Activated T-helper 1 cell treated with anti-CD3 and anti-CD28 coated beads, Interleukin-2, amount 50 U/mL, for 16 hours (primary cell): Measurements from ENCODE around the gene GPAM.
A peak's percentile ranks its signal among the peaks of the same experiment; 100 is the strongest.

Experiments
- DNase-seq, 2 donors: peaks; one replicate each; pipeline ENCODE4 v3.0.0-alpha.2; 2020; ENCODE audit warnings: low read depth in 1 of 2, low spot score in 1 of 2

The GPAM gene

DNA sequence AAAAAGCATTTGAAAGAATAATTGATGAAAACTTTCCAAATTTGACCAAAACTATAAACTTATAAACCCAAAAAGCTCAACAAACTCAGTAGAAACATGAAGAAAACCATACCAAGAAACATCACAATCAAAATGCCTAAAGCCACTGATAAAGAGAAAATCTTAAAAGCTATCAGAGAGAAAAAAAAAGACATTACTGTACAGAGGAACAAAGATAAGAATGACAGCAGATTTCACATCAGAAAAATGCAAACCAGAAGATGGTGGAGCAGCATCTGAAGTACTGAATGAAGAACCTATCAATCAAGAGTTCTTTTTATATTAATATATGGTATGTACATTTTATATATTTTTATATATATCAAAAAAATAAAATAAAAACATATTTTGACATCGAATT is 2.4 kb upstream of the GPAM start:
- no peak for DNase-seq

DNA sequence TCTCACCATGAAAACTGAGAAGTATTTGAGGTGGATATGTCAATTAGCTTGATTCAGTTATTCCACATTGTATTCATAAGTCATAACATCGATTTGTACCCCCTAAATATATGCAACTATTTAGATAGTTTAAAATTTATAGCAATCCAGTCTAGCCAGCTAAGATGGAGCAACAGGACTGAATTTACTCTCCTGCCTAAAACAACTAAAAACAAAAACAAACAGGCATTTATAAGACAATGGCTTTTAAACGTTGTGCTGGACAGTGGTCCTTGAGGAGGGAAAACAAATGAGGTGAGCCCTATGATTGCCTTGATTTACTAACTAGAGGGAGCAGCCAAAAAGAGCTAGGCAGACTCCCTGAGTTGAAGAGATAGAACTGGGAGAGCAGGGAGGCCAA is 814 bp upstream of the GPAM start:
- no peak for DNase-seq

GRCh38 chr10:112184052-112184371 is 447 bp upstream of the GPAM start:
- no peak for DNase-seq

DNA sequence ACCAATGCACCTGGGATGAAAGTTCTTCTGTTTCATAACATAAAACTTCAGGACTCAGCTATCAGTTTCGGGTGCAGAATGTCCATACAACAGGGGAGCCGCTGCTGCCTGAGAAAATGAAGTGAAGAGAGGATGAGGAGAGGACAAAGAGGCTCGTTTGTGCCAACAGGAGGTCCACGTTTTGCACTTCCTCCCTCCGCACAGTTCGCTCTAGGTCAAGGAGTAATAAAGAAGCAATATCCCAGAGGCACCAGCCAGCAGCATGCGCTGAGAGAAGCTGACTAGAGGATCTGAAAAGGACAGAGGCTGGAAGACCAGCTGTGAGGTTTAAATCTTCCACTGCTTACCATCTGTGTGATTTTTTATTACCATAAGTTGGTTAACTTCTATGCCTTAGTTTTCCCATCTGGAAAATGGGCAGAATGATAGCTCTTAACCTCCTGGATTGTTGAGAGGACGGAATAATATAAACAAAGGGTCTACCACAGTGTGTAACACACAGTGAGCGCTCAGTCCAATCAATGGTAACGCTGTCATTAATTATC is 709 bp downstream of the GPAM start:
- DNase-seq: no peak

DNA sequence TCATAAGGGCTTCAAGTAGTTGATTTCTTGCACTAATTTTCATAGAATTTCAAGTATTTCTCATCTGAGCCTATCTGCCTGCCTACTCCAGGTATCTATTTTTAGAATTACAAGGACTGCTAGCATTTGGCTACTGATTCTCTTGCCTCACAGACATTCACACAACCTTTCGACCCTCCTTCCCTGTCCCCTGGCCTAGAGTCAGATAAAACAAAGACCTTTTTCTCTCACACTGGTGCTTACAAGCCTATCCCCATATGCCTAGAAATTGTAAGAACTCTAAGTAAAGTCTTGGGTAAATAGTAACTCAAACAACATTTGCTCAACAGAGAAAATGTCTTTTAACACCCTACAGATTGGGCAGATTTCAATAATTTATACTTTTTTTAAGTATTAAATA is 6.3 kb downstream of the GPAM start:
- no peak for DNase-seq

GRCh38 chr10:112176543-112176942 is 7.0 kb downstream of the GPAM start:
- DNase-seq: no peak

- DNase-seq: no peak
Measured at GRCh38 chr10:112175409-112175808, 8.2 kb downstream of the GPAM start.

DNA sequence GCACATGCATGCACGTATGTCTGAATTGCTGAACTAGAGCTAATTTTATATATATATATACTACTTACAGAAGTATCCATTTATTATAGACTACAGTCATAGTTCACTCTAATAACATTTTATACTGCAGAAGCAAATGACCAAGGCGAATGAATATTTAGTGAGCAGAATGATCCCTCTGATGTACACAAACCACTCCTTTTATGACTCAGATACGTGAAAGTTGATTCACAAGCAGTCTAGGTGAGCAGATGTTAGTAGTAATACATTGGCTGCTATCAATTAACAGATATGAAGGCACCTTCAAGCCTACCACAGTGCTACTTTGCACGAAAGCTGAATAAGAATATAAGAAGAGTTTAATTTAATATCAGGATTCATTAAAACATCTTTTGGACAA is 10.4 kb downstream of the GPAM start:
- no peak for DNase-seq

- DNase-seq: no peak
Measured at GRCh38 chr10:112168733-112169132, 14.8 kb downstream of the GPAM start.

- DNase-seq: no peak
Measured at GRCh38 chr10:112166800-112167199, 16.8 kb downstream of the GPAM start.

DNA sequence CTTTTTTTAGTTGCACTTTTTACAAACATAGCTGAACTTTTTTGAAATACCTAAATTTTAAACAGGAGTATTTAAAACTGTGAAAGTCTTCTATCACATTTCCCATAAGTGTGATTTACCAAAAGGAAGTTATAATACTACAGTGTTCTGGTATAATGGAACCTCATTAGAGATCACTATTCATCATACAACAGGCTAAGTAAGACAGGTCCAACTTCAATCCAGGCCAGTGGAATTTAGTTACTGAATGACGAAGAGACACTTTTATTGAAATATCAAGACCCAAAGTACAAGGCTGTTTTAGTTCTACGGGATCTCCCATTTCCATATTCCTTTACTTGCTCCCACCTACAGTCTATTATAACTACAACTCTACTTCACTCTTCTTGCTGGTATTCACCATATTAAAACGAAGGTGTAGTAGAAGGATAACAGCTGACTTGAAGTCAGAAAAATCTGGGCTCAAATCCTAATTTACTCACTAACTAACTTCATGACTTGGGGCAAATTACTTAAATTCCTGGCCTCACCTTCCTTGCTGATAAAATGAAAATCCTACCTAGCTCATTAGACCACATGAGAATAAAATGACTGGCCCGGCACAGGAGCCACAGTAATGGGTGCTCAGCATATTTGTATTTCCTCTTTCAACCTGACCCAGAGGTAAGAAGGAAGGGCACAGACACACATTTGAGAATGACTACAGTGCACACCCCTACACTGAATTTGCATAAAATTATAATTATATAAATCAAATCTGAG is 21.6 kb downstream of the GPAM start:
- no peak for DNase-seq

GRCh38 chr10:112160834-112161233 is 22.7 kb downstream of the GPAM start:
- DNase-seq: no peak

GRCh38 chr10:112159469-112159868 is 24.1 kb downstream of the GPAM start:
- no peak for DNase-seq

DNA sequence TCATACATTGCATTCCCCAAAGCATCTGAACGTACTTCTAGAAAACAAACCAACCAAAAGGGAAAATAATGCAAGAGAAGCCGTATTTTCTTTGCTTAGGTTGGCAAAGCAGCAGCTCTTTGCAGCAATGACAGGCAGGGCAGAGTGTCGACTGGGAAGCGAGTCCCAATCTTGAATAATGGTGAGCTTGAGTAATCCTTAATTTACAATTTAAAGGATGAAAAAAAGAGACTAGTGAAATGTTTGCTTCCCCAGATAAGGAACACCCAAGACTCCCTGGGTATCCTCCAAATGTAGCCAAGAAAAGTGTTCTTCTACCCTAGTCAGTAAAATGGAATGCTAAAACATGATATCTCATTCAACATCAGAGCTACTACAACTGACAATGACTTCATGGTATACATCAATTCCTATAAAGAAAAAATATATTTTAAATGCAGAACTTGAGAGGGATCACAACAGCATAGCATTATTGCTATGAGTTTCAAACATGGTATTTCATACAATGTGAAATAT is 32.0 kb downstream of the GPAM start:
- no peak for DNase-seq

DNA sequence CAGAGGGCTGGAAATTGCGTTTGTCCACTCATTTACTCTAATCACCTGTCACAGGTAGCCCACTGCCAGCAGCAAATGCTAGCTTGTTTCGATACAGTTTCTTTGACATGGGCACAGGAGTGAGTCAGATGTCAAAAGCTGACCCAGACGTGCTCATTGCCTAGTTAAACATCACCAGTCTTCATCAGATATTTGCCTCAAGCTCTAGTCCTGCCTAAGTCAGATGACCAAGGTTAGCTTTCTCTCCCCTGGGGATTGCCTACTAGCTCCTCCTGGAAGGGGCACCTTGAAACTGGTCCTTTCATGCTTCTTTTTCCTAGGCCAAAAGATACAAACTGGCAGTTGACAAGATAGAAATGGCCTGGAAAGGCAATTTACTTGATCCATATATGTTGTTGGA is 35.2 kb downstream of the GPAM start:
- no peak for DNase-seq

GRCh38 chr10:112146799-112147198 is 36.8 kb downstream of the GPAM start:
- no peak for DNase-seq

GRCh38 chr10:112145263-112145662 is 38.3 kb downstream of the GPAM start:
- DNase-seq: no peak

GRCh38 chr10:112143420-112143819 is 40.1 kb downstream of the GPAM start:
- DNase-seq: no peak

GRCh38 chr10:112141292-112141691 is 42.3 kb downstream of the GPAM start:
- DNase-seq: no peak

DNA sequence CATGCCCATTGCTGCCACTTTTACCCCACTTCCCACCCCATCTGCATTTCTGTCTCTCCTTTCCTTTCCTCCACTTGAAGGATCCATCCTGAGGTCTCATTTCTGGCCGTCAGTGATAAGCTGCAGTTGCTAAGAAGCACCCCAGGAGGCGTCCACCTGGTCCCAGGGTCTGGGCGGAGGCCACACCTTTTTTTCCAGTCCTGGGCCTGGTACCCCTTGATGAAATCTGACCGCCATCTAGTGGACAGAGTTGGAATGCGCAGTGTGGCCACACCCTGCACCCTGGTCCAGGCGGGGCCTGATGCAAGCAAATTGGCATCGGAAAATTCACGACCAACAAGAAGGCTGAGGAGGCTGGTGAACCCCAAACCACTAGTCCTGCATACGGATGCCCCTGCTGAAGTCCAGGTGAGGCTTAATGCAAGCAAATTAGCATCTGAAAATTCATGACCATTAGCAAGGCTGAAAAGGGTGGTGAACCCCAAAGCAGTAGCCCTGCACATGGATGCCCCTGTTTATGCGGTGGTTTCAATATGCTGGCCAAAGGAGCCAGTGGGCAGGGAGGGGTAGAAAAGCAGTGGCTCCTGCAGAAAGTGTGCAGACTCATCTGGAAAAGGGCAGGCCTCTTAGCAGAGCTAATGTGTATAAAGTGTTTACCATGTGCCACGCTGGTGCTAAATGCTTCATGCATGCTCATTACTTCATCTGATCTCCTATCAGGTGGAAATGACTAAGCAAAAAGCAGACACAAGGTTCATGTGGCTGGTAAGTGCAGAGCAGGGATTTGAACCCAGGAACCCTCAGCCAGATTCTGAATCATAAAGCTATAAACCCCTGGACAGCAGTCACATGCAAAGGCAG is 43.2 kb downstream of the GPAM start:
- DNase-seq: peak; percentile 29 to 44

DNA sequence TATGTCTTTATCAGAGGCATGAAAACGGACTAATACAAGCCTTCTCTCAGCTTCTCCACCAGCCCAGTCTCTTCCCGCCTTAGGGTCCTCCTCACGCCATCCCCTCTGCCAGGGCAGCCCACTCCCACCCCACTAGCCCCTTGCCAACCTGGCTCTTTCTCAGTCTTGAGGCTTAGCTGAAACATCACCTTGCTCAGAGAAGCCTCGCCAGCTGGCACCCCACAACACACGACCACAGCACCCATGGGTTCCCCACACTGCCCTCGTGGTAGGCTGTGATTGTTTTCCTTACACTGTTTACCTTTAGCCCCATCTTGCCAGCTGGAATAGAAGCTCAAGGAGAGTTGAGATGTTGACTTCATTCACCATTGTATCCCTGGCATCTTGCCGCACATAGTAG is 44.4 kb downstream of the GPAM start:
- DNase-seq: no peak
